ENCODE data around the gene PHETA1.

The PHETA1 gene

GRCh38 chr12:111319600-111320257, 49.2 kb downstream of the PHETA1 start:
- no peak for DNase-seq

DNA sequence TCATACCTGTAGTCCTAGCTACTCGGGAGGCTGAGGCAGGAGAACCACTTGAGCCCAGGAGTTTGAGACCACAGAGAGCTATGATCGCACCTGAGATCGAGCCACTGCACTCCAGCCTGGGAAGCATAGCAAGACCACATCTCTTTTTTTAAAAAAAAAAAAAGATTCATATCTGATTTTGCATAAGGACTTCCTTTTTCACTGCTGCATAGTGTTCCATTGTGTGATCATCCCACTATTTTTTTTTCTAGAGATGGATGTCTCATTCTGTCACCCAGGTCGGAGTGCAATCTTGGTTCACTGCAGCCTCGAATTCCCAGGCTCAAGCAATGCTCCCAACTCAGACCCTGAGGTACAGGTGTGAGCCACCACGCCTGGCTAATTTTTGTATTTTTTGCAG, 50.4 kb downstream of the PHETA1 start:
- no peak for DNase-seq

- no peak for DNase-seq
These were observed 52.2 kb downstream of the PHETA1 start for GRCh38 chr12:111316671-111317070.

GRCh38 chr12:111314953-111315539, 53.8 kb downstream of the PHETA1 start:
- DNase-seq = no peak

DNA sequence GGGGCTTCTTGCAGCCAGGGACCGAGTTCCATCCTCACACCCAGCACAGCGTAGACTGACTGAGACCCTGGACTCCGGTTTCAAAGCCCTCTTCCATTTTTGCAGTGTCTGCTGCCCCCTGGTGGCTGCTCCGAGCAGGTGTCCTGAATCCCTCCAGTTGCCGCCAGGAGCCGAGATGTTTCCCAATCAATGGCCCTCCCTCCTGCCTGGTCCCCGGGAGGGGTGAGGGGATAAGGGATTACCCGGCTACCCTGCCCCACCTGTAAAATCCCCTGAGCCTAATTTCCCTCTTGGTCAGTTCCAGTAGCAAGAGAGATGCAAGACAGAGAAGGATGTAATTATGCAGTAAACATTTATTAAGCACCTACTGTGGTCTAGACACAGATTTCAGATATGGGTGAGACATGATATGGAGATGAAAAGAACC, 55.0 kb downstream of the PHETA1 start:
- DNase-seq = no peak

DNA sequence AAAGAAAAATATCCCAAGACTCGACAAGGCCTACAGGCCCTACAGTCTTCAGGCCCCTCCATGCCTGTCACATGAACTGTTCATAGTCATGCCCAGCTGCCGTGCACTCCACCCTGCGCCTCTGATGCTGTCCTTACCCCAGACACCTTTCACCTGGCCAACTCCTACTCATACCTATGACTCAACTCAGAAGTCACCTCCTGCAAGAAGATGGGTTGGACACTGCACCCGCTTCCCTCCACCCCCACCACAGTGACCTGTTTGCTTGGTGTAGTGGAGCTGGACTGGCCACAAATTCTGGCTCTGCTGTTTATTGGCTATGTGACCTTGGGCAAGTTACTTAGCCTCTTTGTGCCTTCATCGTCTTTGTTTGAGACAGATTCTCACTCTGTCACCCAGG, 56.2 kb downstream of the PHETA1 start:
- no peak for DNase-seq

- DNase-seq = no peak
These were observed 56.9 kb downstream of the PHETA1 start for GRCh38 chr12:111312016-111312415.

GRCh38 chr12:111311011-111311410, 57.9 kb downstream of the PHETA1 start:
- DNase-seq = no peak

All from DMS153 (cell line).